HG03066 (cell line): Measurements from ENCODE around the gene ANGPT4.

Experiments used
- ATAC-seq: cut with Tn5 transposase; IDR thresholded peaks from one replicate; pipeline ENCODE4 v1.9.1; 2021; ENCODE audit warnings: low read depth; ENCODE audit not compliant: unreplicated experiment

Gene ANGPT4

DNA sequence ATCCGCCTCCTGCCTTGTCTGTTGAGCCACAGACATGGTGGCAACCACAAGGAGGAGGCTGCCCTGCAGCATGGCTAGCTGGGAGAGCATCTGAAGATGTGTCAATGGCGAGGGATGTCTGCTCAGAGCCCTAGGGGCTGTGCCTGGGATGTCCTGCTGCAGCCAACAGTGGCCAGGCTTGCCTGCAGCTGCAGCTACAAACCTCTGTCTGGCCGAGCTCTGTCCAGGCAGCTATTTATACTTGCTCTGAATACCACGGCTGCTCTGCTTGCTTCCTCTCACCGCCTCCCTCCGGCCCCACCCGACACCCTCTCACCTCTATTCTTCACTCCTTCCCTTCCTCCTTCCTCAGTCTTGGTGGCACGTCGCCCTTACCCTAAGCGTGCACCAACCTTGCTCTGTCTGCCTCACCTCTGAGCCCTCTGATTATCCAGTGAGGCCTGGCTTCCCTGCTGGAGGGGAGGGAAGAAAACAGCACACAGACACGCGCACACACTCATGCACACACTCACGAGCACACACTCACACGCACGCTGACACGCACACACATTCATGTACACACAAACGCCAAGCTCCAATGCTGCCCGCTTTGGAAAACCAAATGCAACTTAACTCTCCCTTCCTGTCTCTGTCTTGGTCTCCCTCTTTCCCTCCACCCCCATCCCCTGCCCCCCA lies at the start of gene ANGPT4:
TSS of gene ANGPT4 (minus strand) at position 210 of the 675 bp plus-strand sequence. CDS start at position 90, 120 bp downstream.
- no peak for ATAC-seq

- ATAC-seq, result no peak
Observed at GRCh38 chr20:963795-964194, 47.7 kb upstream of the ANGPT4 start.

DNA sequence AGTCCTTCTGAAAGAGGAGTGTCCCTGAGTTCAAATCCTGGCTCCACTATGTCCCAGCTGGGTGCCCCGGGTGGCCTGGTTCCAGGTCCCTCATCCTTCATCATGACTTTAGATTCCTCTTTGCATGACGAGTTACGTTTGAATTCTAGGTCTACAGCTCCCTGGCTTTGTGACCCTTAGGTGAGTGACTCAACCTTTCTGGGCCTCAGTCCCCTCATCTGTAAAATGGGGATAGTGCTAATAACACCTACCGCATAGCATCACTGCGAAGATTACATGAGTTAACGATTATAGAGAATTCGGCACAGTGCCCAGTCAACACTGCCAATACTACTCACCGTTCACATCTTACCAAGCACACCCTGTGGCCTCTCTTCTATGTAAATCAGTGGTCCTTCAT lies 46.5 kb upstream of the ANGPT4 start:
- no peak for ATAC-seq

- no peak for ATAC-seq
Observed at GRCh38 chr20:962223-962622, 46.1 kb upstream of the ANGPT4 start.

DNA sequence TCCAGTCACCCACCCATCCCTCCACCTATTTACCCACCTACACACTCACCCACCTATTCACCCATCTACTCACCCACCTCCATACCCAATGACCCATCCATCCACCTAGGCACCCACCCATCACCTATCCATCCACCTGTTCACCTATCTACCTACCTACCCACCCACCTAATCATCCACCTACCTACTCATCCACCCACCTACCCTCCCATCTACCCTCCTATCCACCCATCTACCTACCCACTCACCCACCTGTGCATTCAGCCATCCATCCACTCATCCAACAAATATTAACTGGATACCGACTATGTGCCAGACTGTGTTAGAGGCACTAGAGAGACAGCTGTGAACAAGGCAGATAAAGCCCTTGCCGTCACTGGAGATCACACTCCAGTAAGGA lies 45.6 kb upstream of the ANGPT4 start:
- no peak for ATAC-seq

DNA sequence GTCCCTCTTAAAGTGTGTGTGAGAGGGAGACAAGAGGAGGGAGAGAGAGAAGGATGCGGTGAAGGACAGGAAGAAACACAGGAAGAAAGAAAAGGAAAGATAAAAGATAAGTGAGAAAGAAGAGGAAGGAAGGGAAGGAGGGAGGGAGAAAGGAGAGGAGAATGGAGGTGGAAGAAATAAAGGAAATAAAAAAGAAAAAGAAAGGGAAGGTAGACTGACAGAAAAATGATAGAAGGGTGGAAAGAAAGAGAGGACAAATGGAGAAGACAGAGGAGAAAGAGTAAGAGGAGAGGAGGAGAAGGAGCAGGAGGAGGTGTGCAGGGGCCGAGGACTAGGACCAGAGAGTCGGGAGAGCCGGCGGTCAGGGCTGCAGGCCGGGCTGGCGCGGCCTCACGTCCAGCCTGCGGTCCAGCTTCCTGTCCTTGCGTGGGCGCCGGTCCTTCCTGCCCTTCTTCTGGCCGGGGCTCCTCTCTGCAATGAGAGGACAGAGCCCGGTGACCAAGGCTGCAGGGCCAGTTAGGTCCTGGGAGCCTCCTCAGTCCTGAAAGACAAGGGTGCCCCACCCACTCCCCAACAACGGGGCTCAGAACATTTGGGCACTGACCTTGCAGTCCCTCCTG lies 44.0 kb upstream of the ANGPT4 start:
- no peak for ATAC-seq

DNA sequence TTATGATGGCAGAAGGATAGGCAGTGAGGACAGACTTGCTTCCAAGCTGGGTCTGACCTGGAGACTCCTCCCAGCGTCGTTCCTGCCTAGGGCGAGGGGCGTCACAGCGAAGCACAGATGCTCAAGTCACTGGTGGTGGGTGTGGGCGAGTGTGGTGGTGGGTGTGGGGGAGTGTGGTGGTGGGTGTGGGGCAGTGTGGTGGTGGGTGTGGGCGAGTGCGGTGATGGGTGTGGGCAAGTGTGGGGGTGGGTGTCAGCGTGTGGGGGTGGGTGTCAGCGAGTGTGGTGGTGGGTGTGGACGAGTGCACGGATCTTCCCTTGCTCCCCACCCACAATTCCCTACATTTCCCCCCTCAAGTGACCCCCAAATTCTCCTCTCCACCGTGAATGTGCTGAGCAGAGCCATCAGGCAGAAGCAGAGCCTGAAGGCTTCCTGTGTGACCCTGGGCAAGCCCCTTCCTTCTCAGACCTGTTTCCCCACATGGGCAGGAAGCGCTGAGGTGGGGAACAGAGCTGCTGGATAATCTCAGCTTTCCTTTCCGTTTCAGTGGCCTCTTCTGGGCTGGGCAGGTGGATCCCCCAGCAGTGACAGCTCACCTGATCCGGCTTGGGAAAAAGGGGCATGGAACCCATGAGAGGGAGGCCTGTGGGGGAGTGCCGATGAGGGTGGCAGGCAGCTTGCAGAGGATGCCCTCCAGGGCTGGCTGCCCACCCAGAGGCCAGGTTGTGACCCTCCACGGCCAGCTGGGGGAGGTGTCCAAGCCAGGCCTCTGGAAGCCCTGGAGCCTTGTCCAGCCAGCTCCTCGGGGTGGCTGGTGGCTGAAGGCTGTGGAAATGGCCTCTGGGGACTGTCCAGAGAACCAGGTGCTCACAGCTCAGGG lies 43.0 kb upstream of the ANGPT4 start:
- ATAC-seq, result no peak

DNA sequence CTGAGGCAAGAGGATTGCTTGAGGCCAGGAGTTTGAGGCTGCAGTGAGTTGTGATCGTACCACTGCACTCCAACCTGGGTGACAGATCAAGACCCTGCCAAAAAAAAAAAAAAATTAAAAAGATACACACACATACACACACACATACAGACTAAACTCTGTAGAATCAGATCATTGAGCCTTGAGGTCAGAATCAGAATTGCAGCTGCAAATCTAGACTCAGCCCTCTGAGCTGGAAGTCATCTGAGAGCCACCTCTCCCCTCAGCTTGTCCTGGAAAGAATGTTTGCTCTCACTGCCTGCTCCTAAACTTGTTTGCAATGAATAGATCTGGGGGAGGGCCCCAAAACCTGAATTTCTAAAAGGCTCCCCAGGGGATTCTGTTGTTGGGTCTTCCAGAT lies 41.4 kb upstream of the ANGPT4 start:
- no peak for ATAC-seq

DNA sequence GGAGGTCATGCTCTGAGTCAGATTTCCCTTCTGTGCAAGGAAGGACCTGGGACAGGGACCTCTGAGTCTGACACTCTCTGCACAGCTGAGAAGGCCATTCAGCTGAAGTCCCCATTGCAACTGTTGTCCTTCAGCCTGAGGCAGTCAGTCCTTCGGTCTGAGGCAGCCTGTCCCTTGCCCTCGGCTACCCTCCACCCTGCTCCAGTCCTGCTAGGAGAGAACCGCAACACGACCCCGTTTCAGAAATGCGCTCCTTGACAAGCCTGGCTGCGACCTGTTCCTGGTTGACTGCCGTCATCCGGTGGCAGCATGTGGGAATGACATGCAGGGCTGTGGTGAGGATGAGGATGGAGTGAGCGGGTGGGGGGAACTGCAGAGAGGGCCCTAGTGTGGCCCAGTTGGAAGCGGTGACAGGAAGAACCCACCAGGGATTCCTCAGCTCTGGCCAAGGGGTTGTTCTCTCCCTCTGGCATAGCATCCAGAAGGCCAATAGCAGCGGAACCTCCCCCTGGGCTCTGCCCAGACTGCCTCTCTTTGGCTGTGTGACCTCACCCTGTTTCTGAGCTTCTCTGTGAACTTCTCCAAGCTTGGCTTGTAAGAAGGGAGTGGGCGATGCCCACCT lies 40.3 kb upstream of the ANGPT4 start:
- no peak for ATAC-seq

GRCh38 chr20:955656-956055 lies 39.5 kb upstream of the ANGPT4 start:
- no peak for ATAC-seq

DNA sequence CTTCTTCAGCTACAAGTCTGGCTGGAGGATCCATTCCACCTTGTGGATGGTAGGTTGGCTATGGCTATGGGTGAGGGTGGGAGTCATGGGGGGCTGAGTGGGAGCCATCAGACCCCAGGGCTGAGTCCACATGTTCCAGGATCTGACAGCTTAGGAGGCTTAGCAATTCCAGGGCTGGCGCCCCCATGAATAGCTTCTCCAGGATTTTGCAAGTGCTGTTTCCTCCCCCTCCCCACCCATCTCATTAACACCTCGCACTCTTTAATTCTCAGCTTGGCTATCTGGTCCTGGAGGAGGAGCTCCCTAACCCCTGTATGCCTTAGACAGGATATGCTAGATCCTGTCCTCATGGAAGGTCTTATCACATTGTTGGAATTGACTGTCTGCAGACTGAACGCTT lies 39.0 kb upstream of the ANGPT4 start:
- ATAC-seq, result no peak

DNA sequence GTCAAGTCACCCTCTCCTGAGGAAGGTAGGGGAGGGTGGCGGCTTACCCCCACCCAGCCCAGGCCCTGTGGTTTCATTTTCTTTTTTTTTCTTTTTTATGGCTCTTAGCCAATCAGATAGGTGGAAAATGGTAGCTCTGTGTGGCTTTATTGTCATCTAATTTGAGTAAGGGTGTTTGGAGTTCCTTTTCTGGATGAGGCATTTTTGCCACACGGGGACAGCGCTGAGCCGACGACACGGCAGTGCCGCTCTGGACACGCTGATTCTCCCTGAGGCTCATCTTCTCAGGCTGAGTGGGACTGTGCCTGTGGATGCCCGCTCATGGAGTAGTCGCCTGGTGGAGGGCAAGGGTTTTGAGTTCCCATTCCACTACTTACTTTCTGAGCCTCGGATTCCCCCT lies 37.6 kb upstream of the ANGPT4 start:
- ATAC-seq, result no peak

GRCh38 chr20:952196-952795 lies 36.2 kb upstream of the ANGPT4 start:
- ATAC-seq, result no peak

- ATAC-seq, result no peak
Observed at GRCh38 chr20:951384-952169, 35.4 kb upstream of the ANGPT4 start.

- ATAC-seq, result no peak
Observed at GRCh38 chr20:949717-950116, 33.6 kb upstream of the ANGPT4 start.

DNA sequence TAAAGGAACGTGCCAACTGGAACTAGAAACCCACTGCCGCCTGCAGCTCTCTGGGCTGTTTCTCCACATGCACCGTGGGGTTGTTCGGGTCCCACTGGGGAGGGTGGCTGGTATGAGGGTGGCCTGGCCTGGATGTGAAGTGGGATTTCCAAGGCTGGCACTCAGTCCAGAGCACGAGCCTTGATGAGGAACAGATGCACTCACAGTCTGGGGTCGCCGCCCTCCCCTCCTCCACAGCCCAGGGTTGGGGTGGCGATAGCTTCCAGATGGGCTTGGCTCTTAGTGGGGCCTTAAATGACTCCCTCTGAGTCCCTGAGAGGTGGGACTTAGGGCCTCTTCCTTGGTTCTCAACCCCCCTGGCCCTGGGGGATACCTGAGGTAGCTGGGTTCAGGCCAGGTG lies 30.7 kb upstream of the ANGPT4 start:
- no peak for ATAC-seq

DNA sequence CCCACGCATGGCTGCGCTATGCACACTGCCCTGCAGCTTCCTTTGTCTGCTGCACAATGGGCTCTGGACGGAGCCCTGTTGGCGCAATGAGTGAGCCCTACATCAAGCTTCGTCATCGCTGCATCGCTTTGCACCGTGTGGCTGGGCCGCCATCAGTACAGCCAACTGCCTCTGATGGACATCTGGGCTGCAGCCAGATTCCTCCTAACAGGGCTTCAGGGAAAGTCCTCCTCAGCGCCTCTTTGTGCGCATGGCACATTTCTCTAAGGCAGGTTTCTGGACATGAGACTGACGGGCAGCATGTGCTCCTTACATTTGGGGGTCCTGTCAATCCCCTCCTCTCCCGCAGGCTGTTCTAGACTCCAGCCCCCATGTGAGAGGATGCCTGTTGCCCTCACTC lies 29.7 kb upstream of the ANGPT4 start:
- ATAC-seq, result no peak

GRCh38 chr20:944774-945410 lies 28.8 kb upstream of the ANGPT4 start:
- no peak for ATAC-seq

DNA sequence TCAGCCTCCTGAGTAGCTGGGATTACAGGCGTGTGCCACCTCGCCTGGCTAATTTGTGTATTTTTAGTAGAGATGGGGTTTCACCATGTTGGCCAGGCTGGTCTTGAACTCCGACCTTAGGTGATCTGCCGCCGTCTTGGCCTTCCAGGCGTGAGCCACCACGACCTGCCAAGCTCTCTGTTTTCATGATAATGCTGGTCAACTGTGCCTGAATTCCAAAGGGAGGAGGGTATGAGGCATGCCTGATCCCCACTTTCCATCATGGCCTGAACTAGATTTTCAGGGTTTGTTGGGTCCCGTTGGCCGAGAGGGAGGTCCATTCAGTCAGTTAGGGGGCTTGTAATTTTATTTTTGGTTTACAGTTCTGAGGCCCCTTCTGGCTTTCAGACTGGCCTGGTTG lies 28.0 kb upstream of the ANGPT4 start:
- ATAC-seq, result no peak

GRCh38 chr20:942611-943010 lies 26.5 kb upstream of the ANGPT4 start:
- no peak for ATAC-seq
